Measurements from ENCODE around the gene CBFA2T3. TPM values are rescaled to one million over a fixed set of nuclear protein-coding genes. Genes with fewer than 3 reads are reported as not detected.

CBFA2T3 gene
- total and polyA plus RNA-seq, 4 donors: 4.7 to 11.8 (median 6.6) TPM

DNA sequence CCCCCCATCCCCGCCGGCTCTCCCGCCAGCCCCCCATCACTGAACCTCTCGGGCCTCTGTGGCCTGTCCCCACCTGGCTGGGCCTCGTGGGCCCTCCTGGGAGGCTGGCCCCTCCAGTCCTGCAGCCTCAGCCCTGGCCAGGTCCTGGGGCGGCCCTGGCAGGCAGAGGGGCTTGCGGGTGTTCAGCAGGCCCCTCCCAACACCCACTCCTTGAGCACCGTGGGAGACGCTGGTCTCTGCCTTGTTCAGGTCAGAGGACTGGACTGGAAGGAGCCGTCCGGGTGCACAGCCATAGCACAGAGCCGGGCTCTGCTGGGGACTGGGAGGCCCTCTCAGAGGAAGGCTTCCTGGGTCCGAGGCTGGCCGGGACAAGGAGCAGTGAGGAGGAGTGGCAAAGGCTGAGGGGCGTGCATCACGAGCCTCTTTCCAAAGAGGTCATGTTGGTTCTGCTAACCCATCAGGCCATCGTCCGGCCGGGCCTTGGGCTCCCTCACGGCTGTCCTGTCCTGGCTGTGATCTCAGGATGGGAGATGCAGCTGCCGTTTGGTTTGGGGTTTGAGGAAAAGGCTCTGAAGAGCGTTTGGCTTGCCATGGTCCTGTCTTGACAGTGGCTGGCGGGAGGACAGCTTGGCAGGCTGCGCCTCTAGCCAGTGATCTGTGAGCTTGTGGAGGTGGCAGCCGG lies 104.2 kb downstream of the CBFA2T3 start:
- Histone ChIP-seq H3K36me3 (ENCODE audit: control insufficient read depth in 4 of 4, insufficient read depth in 4 of 4, low read length in 4 of 4) (peaks cover 0 to 7% (median 0%) of the 10 kb centered on the region in 4 donors), H3K27ac (ENCODE audit: low read depth in 1 of 2, low read length in 1 of 2) (no peak overlapping the region), H3K9me3 (ENCODE audit: control insufficient read depth in 4 of 4, insufficient read depth in 3 of 4, low read length in 3 of 4) (no peaks in the 10 kb centered on the region), H3K4me3 (no peak overlapping the region), H3K4me1 (ENCODE audit: control insufficient read depth in 5 of 5, insufficient read depth in 5 of 5, low read length in 5 of 5) (peaks cover 0 to 1% (median 0%) of the 10 kb centered on the region in 5 donors), H3K27me3 (ENCODE audit: control insufficient read depth in 3 of 3, insufficient read depth in 3 of 3, low read length in 2 of 3) (peaks cover 0 to 3% (median 3%) of the 10 kb centered on the region in 3 donors), H3K9ac (ENCODE audit: insufficient read depth in 1 of 2, low read length in 2 of 2) (no peak overlapping the region)
- 62 to 66% methylated on average over 25 of the region's 25 CpGs for WGBS, 2 donors
- ATAC-seq (ENCODE audit: insufficient read depth, low FRiP score) (no peak), DNase-seq (no peak)
- no peak for TF ChIP-seq CTCF (IDR thresholded peaks at IDR 0.05; ENCODE audit: control extremely low read depth, extremely low read depth)

GRCh38 chr16:88871730-88872416 lies 105.1 kb downstream of the CBFA2T3 start:
- no peak for ATAC-seq (ENCODE audit: insufficient read depth, low FRiP score)
- WGBS, 2 donors: 70 to 75% methylated on average over 18 to 21 of the region's 21 CpGs
- Histone ChIP-seq H3K9ac (ENCODE audit: insufficient read depth in 1 of 2, low read length in 2 of 2) (no peak overlapping the region), H3K27me3 (ENCODE audit: control insufficient read depth in 3 of 3, insufficient read depth in 3 of 3, low read length in 2 of 3) (peaks cover 0 to 3% (median 3%) of the 10 kb centered on the region in 3 donors), H3K27ac (ENCODE audit: low read depth in 1 of 2, low read length in 1 of 2) (no peak overlapping the region), H3K4me1 (ENCODE audit: control insufficient read depth in 5 of 5, insufficient read depth in 5 of 5, low read length in 5 of 5) (peaks cover 0 to 1% (median 0%) of the 10 kb centered on the region in 5 donors), H3K9me3 (ENCODE audit: control insufficient read depth in 4 of 4, insufficient read depth in 3 of 4, low read length in 3 of 4) (no peaks in the 10 kb centered on the region), H3K4me3 (no peak overlapping the region), H3K36me3 (ENCODE audit: control insufficient read depth in 4 of 4, insufficient read depth in 4 of 4, low read length in 4 of 4) (peaks cover 0 to 6% (median 0%) of the 10 kb centered on the region in 4 donors)
- TF ChIP-seq CTCF (IDR thresholded peaks at IDR 0.05; ENCODE audit: control extremely low read depth, extremely low read depth): no peak
- DNase-seq: no peak

DNA sequence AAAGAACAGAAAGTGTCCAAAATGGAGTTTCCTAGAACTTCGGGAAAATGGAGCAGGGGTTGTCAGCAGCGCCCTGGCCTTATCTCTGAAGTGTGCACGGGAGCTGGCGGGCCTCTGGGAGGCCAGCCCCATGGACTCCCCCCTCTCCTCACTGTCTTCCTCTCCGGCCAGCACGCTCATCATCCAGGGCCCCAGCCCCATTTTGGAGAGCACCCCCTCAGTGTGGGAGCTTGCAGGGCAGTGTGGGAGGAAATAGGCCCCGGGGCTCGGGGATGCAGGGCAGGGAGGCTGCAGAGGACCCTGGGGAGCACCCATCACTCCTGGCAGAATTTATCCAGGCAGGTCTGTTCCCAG lies 105.7 kb downstream of the CBFA2T3 start:
- peaks cover 0 to 3% (median 3%) of the 10 kb centered on the region in 3 donors for H3K27me3 ChIP-seq (ENCODE audit: control insufficient read depth in 3 of 3, insufficient read depth in 3 of 3, low read length in 2 of 3)
- no peak overlapping the region for H3K27ac ChIP-seq (ENCODE audit: low read depth in 1 of 2, low read length in 1 of 2)
- WGBS, 2 donors: 20 to 23% methylated on average over 7 to 8 of the region's 8 CpGs
- peaks cover 0 to 2% (median under 1%) of the 10 kb centered on the region in 5 donors for H3K4me1 ChIP-seq (ENCODE audit: control insufficient read depth in 5 of 5, insufficient read depth in 5 of 5, low read length in 5 of 5)
- no peak overlapping the region for H3K4me3 ChIP-seq
- DNase-seq (no peak), ATAC-seq (ENCODE audit: insufficient read depth, low FRiP score) (no peak)
- no peak overlapping the region for H3K9ac ChIP-seq (ENCODE audit: insufficient read depth in 1 of 2, low read length in 2 of 2)
- H3K9me3 ChIP-seq (ENCODE audit: control insufficient read depth in 4 of 4, insufficient read depth in 3 of 4, low read length in 3 of 4): no peaks in the 10 kb centered on the region
- TF ChIP-seq CTCF (IDR thresholded peaks at IDR 0.05; ENCODE audit: control extremely low read depth, extremely low read depth): no peak
- H3K36me3 ChIP-seq (ENCODE audit: control insufficient read depth in 4 of 4, insufficient read depth in 4 of 4, low read length in 4 of 4): peaks cover 0 to 1% (median 0%) of the 10 kb centered on the region in 4 donors
